Eye (tissue), 1 donor: Measurements from ENCODE around the gene KCNIP2.

ENCODE experiments used
- DNase-seq: peaks from one replicate; pipeline ENCODE4 v3.0.0-alpha.2; 2015

KCNIP2 gene

GRCh38 chr10:101843032-101844021 lies at the start of gene KCNIP2:
TSS of gene KCNIP2 (minus strand) at chr10:101843800. CDS start at chr10:101843568, 232 bp downstream.
- peak; percentile 56 for DNase-seq

GRCh38 chr10:101892782-101893391 lies 49.3 kb upstream of the KCNIP2 start:
- no peak for DNase-seq

- peak; percentile 87 for DNase-seq
Observed at GRCh38 chr10:101889256-101890210, 45.9 kb upstream of the KCNIP2 start.

GRCh38 chr10:101888251-101888949 lies 44.8 kb upstream of the KCNIP2 start:
- DNase-seq = no peak

GRCh38 chr10:101887775-101888174 lies 44.2 kb upstream of the KCNIP2 start:
- no peak for DNase-seq

- DNase-seq = no peak
Observed at GRCh38 chr10:101886521-101887312, 43.1 kb upstream of the KCNIP2 start.

- DNase-seq = no peak
Observed at GRCh38 chr10:101881036-101881774, 37.6 kb upstream of the KCNIP2 start.

- no peak for DNase-seq
Observed at GRCh38 chr10:101880232-101880573, 36.6 kb upstream of the KCNIP2 start.

GRCh38 chr10:101879456-101880231 lies 36.0 kb upstream of the KCNIP2 start:
- no peak for DNase-seq

- DNase-seq = peak; percentile 37
Observed at GRCh38 chr10:101878869-101879268, 35.3 kb upstream of the KCNIP2 start.

GRCh38 chr10:101875068-101875688 lies 31.6 kb upstream of the KCNIP2 start:
- DNase-seq = no peak

GRCh38 chr10:101874252-101874651 lies 30.7 kb upstream of the KCNIP2 start:
- no peak for DNase-seq

GRCh38 chr10:101867931-101868330 lies 24.3 kb upstream of the KCNIP2 start:
- no peak for DNase-seq

GRCh38 chr10:101859530-101859929 lies 15.9 kb upstream of the KCNIP2 start:
- DNase-seq = no peak

- DNase-seq = no peak
Observed at GRCh38 chr10:101858723-101859500, 15.3 kb upstream of the KCNIP2 start.

GRCh38 chr10:101857802-101858476 lies 14.3 kb upstream of the KCNIP2 start:
- DNase-seq = no peak

- no peak for DNase-seq
Observed at GRCh38 chr10:101856626-101857025, 13.0 kb upstream of the KCNIP2 start.
